Mesothelial cell of epicardium (in vitro differentiated cells): ENCODE results near the gene GPC6. TPM values are rescaled to one million over a fixed set of nuclear protein-coding genes. Genes with fewer than 3 reads are reported as not detected.

Source experiments
- DNase-seq, 2 experiments: peaks; one replicate each; pipeline ENCODE4 v3.0.0; 2021; ENCODE audit warnings: low spot score in 2 of 2; ENCODE audit not compliant: unreplicated experiment in 2 of 2
- H3K27ac Mint-ChIP-seq: 2 replicates; pipeline ENCODE4 v1.8.0; 2021; ENCODE audit warnings: mixed read lengths
- H3K27me3 Mint-ChIP-seq: 2 replicates; pipeline ENCODE4 v1.8.0; 2021; ENCODE audit warnings: low read depth, mixed read lengths
- H3K36me3 Mint-ChIP-seq: 2 replicates; pipeline ENCODE4 v1.8.0; 2021; ENCODE audit warnings: mixed read lengths
- H3K4me1 Mint-ChIP-seq: 2 replicates; pipeline ENCODE4 v1.8.0; 2021; ENCODE audit warnings: mixed read lengths
- H3K4me3 Mint-ChIP-seq: 2 replicates; pipeline ENCODE4 v1.8.0; 2021; ENCODE audit warnings: mild to moderate bottlenecking, moderate library complexity, mixed read lengths
- H3K9me3 Mint-ChIP-seq: 2 replicates; pipeline ENCODE4 v1.8.0; 2021; ENCODE audit warnings: mixed read lengths
- total RNA-seq: library from RNA; stranded (reverse); gene quantifications from 3 replicates; pipeline ENCODE4 v1.2.1, GENCODE V29; 2021
- TF ChIP-seq, protein P1 (sequence below): fragments of 200-600 bp; sonication (generic); IDR thresholded peaks from one replicate; pipeline ENCODE4 v1.5.0; 2021; ENCODE audit warnings: antibody characterized with exemption; ENCODE audit not compliant: unreplicated experiment

Gene GPC6
- total RNA-seq, 1 donor from 2014 or later, result 112 TPM

DNA sequence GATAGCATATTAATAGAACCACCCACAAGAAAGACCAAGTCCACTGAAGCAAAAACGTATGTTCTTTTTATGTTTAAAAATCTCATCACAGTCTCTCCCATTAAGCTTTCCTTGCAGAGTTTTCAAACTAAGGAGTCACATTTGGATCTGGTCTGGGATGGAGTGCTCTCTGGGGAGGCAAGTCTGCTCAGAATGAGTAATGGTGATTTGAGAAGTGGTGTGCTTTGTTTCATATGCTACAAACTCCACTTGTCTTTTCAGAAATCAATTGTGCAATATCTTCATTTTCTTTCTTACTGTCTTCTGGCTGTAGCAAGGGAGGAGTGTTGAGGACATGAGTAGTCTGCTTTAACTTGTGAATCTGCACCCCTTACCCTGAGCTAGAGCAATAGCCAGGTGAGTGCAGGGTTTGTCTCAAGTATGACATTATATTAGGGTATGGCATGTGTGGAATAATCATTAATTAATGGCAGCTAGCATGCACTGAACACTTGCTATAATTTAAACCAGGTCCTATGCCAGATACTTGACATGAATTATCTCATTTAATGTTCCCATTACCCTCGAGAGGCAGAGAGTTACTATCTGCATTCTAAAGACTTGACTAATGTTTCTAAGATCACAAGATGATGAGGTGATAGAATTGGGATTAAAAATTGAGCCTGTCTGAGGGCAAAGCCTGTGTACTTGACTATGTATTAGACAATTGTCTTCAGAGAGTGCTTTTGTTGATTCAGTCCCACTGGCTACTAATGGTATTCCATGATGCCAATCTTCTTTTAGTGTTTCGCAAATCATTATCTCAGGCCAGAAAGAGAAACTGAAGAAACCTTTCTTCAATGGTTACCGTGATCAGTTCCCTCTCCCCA is 171.8 kb downstream of the GPC6 start:
- Mint-ChIP-seq H3K4me1 (peaks cover 37% of the 10 kb centered on the region), H3K27me3 (no peaks in the 10 kb centered on the region), H3K27ac (no peak overlapping the region), H3K4me3 (no peak overlapping the region), H3K36me3 (peaks cover 10% of the 10 kb centered on the region), H3K9me3 (peaks cover 20% of the 10 kb centered on the region)
- TF ChIP-seq, protein P1, sequence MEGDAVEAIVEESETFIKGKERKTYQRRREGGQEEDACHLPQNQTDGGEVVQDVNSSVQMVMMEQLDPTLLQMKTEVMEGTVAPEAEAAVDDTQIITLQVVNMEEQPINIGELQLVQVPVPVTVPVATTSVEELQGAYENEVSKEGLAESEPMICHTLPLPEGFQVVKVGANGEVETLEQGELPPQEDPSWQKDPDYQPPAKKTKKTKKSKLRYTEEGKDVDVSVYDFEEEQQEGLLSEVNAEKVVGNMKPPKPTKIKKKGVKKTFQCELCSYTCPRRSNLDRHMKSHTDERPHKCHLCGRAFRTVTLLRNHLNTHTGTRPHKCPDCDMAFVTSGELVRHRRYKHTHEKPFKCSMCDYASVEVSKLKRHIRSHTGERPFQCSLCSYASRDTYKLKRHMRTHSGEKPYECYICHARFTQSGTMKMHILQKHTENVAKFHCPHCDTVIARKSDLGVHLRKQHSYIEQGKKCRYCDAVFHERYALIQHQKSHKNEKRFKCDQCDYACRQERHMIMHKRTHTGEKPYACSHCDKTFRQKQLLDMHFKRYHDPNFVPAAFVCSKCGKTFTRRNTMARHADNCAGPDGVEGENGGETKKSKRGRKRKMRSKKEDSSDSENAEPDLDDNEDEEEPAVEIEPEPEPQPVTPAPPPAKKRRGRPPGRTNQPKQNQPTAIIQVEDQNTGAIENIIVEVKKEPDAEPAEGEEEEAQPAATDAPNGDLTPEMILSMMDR, result no peak
- DNase-seq, result no peak

DNA sequence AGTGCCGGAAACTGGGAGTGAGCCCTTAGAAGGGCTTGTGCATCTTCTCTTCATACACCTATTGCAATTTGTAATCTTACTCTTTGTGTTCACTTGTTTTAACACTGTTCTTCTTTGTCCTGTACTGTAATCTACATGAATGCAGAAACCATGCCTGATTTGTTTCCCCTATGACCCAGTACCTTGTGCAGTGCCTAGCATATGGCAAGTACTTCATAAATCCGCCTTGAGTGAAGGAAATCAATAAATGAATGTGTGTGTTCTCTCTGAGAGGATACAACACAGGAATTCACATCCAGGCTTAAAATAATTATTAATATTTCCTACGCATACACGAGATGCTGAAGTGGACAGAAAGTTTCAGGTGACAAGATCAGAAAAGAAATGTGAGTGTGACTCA is 172.6 kb downstream of the GPC6 start:
- H3K9me3 Mint-ChIP-seq, result peaks cover 13% of the 10 kb centered on the region
- peaks cover 37% of the 10 kb centered on the region for H3K4me1 Mint-ChIP-seq
- H3K27me3 Mint-ChIP-seq, result no peaks in the 10 kb centered on the region
- DNase-seq, result no peak
- H3K27ac Mint-ChIP-seq, result no peak overlapping the region
- H3K4me3 Mint-ChIP-seq, result no peak overlapping the region
- peaks cover 7% of the 10 kb centered on the region for H3K36me3 Mint-ChIP-seq
- TF ChIP-seq, protein P1, result no peak

DNA sequence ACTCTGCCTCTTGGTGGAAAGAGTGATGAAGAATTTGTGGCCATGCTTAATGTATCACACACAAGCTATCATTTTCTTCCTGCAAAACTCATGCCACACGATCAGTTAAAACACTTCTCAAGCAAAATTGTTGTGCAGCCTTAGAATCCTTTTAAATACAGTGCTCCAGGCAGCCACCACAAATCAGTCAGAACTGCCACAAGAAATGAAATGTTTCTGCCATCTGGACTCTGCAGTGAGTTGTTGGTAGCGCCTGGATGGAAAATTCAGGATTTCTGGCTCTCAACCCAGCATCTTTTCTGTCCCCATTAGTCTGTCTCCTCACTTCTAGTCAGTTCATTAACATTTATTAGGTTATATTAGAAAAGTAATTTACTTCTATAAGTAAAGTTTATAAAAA is 179.5 kb downstream of the GPC6 start:
- H3K4me3 Mint-ChIP-seq, result no peak overlapping the region
- no peaks in the 10 kb centered on the region for H3K9me3 Mint-ChIP-seq
- H3K36me3 Mint-ChIP-seq, result no peaks in the 10 kb centered on the region
- peaks cover 26% of the 10 kb centered on the region for H3K4me1 Mint-ChIP-seq
- TF ChIP-seq, protein P1, result no peak
- H3K27me3 Mint-ChIP-seq, result no peaks in the 10 kb centered on the region
- no peak overlapping the region for H3K27ac Mint-ChIP-seq
- DNase-seq, result no peak

DNA sequence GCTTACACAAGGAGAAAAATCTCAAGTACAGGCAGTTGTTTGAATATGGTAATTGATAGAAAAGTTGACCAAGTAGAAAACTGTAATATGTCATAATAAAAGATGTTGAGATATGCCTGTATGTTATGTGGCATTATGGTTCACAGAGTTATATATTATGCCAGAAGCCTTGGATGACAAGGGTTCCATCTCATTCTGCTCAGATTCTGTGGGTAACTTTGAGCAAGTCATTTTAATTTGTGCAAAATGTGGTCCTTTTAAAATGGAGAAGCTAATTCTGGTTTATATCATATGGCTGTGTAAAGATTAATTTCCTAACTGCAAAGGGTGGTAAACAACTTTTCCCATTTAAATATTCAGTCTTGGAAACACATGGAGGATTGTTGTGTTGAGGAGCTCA is 180.9 kb downstream of the GPC6 start:
- Mint-ChIP-seq H3K36me3 (no peaks in the 10 kb centered on the region), H3K9me3 (no peaks in the 10 kb centered on the region), H3K4me3 (no peak overlapping the region), H3K27ac (no peak overlapping the region), H3K4me1 (peaks cover 18% of the 10 kb centered on the region), H3K27me3 (no peaks in the 10 kb centered on the region)
- TF ChIP-seq, protein P1, result no peak
- no peak for DNase-seq

DNA sequence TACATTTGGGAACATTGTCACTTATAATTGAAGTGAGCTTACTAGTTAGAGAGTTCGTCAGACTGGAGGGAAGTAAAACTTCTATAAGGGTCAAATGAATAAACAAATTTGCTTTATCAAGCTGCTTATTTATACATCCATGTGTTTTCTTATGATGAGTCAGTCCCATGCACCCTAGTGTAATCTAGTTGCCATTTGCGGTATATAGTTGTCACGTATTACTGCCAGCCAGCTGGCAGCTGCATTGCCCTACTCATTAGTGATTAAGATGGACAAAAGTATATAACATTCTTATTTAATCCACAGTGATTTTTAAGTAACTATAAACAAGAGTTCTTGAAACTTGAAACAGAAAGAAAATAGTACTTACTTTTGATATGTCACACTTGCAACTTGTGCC is 182.4 kb downstream of the GPC6 start:
- Mint-ChIP-seq H3K4me3 (no peak overlapping the region), H3K27ac (no peak overlapping the region), H3K4me1 (peaks cover 18% of the 10 kb centered on the region), H3K9me3 (no peaks in the 10 kb centered on the region), H3K27me3 (no peaks in the 10 kb centered on the region), H3K36me3 (no peaks in the 10 kb centered on the region)
- TF ChIP-seq, protein P1, result no peak
- no peak for DNase-seq
